ENCODE results near the gene TNFRSF1B.

DNA sequence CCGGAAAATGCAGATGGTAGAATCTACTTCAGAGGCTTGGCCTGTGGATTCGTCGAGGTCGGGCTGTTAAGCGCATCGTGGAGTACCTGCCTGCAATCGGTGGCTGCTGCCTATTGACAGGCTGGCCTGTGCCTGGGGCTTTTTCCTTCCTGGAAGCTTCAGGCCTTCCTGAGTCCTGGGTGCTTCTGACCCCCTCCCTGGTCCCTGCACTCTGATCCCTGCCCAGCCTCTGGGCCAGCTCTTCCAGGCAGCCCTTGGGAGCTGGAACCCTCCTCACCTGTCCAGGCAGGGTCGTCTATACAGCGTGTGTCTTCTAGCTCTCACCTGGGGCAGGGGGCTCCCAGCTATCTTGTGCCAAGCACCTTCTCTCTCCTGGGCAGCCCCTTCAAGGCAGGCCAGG lies 40.0 kb upstream of the TNFRSF1B start:
- TF ChIP-seq RAD21 (IDR thresholded peaks at IDR 0.05; ENCODE audit: low read depth) (no peak), TCF7L2 (IDR thresholded peaks at IDR 0.05; ENCODE audit: borderline replicate concordance, extremely low read depth, insufficient read depth, insufficient read length) (no peak), JUND (IDR thresholded peaks at IDR 0.05) (no peak), EGR1 (IDR thresholded peaks at IDR 0.05; ENCODE audit: low read depth) (no peak)
